ENCODE results near the gene GFY. TPM values are rescaled to one million over a fixed set of nuclear protein-coding genes. Genes with fewer than 3 reads are reported as not detected.

Gene GFY
- total and polyA plus RNA-seq, 9 of the 15 experiments (the other 6 are each of a cell fraction or from before 2014, with no cell fraction given): 0.06 to 0.40 (median 0.19) TPM; not detected in 3

DNA sequence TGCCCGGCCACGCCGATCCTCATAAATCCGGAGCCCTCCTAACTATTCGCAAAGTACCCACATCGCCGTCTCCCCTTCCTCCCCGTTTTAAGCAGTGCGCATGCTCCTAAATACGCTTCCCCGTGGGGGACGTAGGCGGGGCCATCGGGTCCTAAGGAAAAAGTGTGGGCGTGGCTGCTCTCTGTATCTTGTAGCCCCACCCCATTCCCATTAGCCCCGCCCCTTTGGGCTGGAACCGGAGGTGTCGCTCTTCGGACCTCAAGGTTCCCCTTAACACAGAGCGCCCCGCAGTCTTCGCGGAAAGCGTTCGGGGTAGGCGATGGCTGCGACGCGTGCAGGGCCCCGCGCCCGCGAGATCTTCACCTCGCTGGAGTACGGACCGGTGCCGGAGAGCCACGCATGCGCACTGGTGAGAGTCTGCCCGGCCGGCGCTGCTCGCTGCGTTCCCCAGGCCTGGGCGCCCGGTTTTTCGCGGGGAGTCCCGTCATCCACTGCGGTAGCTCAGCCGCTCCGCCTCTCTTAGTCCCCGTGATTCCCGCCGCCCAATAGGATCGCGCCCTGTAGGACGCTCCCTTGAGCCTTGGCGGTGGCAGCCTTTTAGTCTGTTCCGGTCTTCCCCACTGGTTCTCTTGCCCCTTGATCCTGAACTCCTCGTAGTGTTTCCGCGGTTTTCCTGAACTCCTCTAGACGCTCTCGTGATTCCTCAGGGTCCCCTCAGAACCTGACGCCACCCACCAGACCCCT lies 28.0 kb downstream of the GFY start, which contains the start of gene ALDH16A1 (continued):
- TF ChIP-seq, protein P1, sequence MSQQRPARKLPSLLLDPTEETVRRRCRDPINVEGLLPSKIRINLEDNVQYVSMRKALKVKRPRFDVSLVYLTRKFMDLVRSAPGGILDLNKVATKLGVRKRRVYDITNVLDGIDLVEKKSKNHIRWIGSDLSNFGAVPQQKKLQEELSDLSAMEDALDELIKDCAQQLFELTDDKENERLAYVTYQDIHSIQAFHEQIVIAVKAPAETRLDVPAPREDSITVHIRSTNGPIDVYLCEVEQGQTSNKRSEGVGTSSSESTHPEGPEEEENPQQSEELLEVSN (IDR thresholded peaks at IDR 0.05; ENCODE audit: borderline replicate concordance in 1 of 2, extremely low read depth in 1 of 2, insufficient read depth in 1 of 2, insufficient read length in 1 of 2, low read depth in 1 of 2, low read length in 1 of 2, poor library complexity in 1 of 2, severe bottlenecking in 1 of 2): peak; percentile 75 to 81
- TF ChIP-seq RBM14 (IDR thresholded peaks at IDR 0.05; ENCODE audit: borderline replicate concordance, insufficient read depth, low read depth, low read length) (no peak), E2F3 (CRISPR knock-in tag; IDR thresholded peaks at IDR 0.05) (peak; percentile 42; the same call in 1 of the 2 replicates), ZSCAN29 (IDR thresholded peaks at IDR 0.05) (0 out of 2 replicates have a peak, but pooled peaks have one; percentile 93), JUND (IDR thresholded peaks at IDR 0.05; ENCODE audit: borderline replicate concordance, low read depth, low read length) (peak; percentile 14; the same call in 1 of the 2 replicates), JUND (tag; IDR thresholded peaks at IDR 0.05; ENCODE audit: borderline replicate concordance, low read depth, low read length) (no peak; the same call in 2 of the 3 replicates), FOXK2 (conservative IDR thresholded peaks at IDR 0.05 in 1 of 2, IDR thresholded peaks at IDR 0.05 in 1 of 2; ENCODE audit: low read depth in 2 of 2) (peak; percentile 26 to 54; a peak in 1 of 4 replicates), PCBP1 (IDR thresholded peaks at IDR 0.05; ENCODE audit: low read depth, low read length, poor library complexity, severe bottlenecking) (no peak), PTBP1 (IDR thresholded peaks at IDR 0.05; ENCODE audit: low read depth, low read length) (no peak), ZNF133 (CRISPR knock-in tag; IDR thresholded peaks at IDR 0.05) (no peak), DNMT1 (IDR thresholded peaks at IDR 0.05) (no peak), ZNF197 (CRISPR knock-in tag; IDR thresholded peaks at IDR 0.05; ENCODE audit: low read depth) (no peak), NUFIP1 (IDR thresholded peaks at IDR 0.05; ENCODE audit: partially characterized antibody) (no peak), SMAD1 (IDR thresholded peaks at IDR 0.05; ENCODE audit: low read depth, low read length, partially characterized antibody) (peak; percentile 96), SRSF9 (IDR thresholded peaks at IDR 0.05; ENCODE audit: borderline replicate concordance, low read depth, low read length) (no peak), ZNF408 (CRISPR knock-in tag; IDR thresholded peaks at IDR 0.05; ENCODE audit: low read depth) (no peak), FOXM1 (IDR thresholded peaks at IDR 0.05; ENCODE audit: low read depth) (no peak), FOXM1 (CRISPR knock-in tag; IDR thresholded peaks at IDR 0.05; ENCODE audit: low read depth) (no peak), HMG20A (CRISPR knock-in tag; conservative IDR thresholded peaks at IDR 0.05) (no peak)
- TF ChIP-seq, protein P2, sequence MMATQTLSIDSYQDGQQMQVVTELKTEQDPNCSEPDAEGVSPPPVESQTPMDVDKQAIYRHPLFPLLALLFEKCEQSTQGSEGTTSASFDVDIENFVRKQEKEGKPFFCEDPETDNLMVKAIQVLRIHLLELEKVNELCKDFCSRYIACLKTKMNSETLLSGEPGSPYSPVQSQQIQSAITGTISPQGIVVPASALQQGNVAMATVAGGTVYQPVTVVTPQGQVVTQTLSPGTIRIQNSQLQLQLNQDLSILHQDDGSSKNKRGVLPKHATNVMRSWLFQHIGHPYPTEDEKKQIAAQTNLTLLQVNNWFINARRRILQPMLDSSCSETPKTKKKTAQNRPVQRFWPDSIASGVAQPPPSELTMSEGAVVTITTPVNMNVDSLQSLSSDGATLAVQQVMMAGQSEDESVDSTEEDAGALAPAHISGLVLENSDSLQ (IDR thresholded peaks at IDR 0.05): peak; percentile 50
- TF ChIP-seq, protein P3, sequence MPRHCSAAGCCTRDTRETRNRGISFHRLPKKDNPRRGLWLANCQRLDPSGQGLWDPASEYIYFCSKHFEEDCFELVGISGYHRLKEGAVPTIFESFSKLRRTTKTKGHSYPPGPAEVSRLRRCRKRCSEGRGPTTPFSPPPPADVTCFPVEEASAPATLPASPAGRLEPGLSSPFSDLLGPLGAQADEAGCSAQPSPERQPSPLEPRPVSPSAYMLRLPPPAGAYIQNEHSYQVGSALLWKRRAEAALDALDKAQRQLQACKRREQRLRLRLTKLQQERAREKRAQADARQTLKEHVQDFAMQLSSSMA (CRISPR knock-in tag; IDR thresholded peaks at IDR 0.05): peak; percentile 37; the same call in 1 of the 2 replicates
- TF ChIP-seq, protein P4, sequence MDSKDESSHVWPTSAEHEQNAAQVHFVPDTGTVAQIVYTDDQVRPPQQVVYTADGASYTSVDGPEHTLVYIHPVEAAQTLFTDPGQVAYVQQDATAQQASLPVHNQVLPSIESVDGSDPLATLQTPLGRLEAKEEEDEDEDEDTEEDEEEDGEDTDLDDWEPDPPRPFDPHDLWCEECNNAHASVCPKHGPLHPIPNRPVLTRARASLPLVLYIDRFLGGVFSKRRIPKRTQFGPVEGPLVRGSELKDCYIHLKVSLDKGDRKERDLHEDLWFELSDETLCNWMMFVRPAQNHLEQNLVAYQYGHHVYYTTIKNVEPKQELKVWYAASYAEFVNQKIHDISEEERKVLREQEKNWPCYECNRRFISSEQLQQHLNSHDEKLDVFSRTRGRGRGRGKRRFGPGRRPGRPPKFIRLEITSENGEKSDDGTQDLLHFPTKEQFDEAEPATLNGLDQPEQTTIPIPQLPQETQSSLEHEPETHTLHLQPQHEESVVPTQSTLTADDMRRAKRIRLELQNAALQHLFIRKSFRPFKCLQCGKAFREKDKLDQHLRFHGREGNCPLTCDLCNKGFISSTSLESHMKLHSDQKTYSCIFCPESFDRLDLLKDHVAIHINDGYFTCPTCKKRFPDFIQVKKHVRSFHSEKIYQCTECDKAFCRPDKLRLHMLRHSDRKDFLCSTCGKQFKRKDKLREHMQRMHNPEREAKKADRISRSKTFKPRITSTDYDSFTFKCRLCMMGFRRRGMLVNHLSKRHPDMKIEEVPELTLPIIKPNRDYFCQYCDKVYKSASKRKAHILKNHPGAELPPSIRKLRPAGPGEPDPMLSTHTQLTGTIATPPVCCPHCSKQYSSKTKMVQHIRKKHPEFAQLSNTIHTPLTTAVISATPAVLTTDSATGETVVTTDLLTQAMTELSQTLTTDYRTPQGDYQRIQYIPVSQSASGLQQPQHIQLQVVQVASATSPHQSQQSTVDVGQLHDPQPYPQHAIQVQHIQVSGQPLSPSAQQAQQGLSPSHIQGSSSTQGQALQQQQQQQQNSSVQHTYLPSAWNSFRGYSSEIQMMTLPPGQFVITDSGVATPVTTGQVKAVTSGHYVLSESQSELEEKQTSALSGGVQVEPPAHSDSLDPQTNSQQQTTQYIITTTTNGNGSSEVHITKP (IDR thresholded peaks at IDR 0.05; ENCODE audit: partially characterized antibody): peak; percentile 46
